Ectodermal cell (in vitro differentiated cells): Measurements from ENCODE around the gene PSMC1.

Experiments
- H3K27ac ChIP-seq: 2 replicates; pipeline ENCODE4 v1.7.0; 2013; ENCODE audit warnings: mild to moderate bottlenecking, low read depth, low read length; ENCODE audit not compliant: insufficient read depth, poor library complexity, severe bottlenecking
- H3K27me3 ChIP-seq: 2 replicates; pipeline ENCODE4 v1.7.0; 2013; ENCODE audit warnings: mild to moderate bottlenecking, low read length; ENCODE audit not compliant: insufficient read depth, control insufficient read depth, poor library complexity, severe bottlenecking
- H3K36me3 ChIP-seq: one replicate; pipeline ENCODE4 v1.7.0; 2013; ENCODE audit warnings: low read length; ENCODE audit not compliant: control insufficient read depth, insufficient read depth
- H3K4me1 ChIP-seq: one replicate; pipeline ENCODE4 v1.7.0; 2013; ENCODE audit warnings: low read length; ENCODE audit not compliant: control insufficient read depth, insufficient read depth
- H3K4me3 ChIP-seq: 2 replicates; pipeline ENCODE4 v1.7.0; 2013; ENCODE audit warnings: low read depth, low read length, control low read depth; ENCODE audit not compliant: insufficient read depth
- H3K9me3 ChIP-seq: 2 replicates; pipeline ENCODE4 v1.7.0; 2013; ENCODE audit warnings: mild to moderate bottlenecking, low read length, moderate library complexity; ENCODE audit not compliant: control insufficient read depth
- WGBS, 2 experiments: methylation state at CpG; one replicate each; pipeline ENCODE4 v1.1.7; 2013; ENCODE audit warnings: missing lambda C conversion rate in 2 of 2; 5-methylcytosine and 5-hydroxymethylcytosine counted together

The PSMC1 gene

GRCh38 chr14:90319634-90320541 lies 63.5 kb downstream of the PSMC1 start:
- H3K36me3 ChIP-seq: no peaks in the 10 kb centered on the region
- H3K27ac ChIP-seq: no peak overlapping the region
- WGBS, 2 experiments: 89% methylated on average over 3 to 6 of the region's 6 CpGs
- H3K4me3 ChIP-seq: no peak overlapping the region
- no peaks in the 10 kb centered on the region for H3K4me1 ChIP-seq
- no peaks in the 10 kb centered on the region for H3K9me3 ChIP-seq
- H3K27me3 ChIP-seq: no peaks in the 10 kb centered on the region

- no peaks in the 10 kb centered on the region for H3K27me3 ChIP-seq
- H3K4me1 ChIP-seq: no peaks in the 10 kb centered on the region
- H3K27ac ChIP-seq: no peak overlapping the region
- no peak overlapping the region for H3K4me3 ChIP-seq
- 83 to 86% methylated on average over 4 of the region's 4 CpGs for WGBS, 2 experiments
- H3K36me3 ChIP-seq: no peaks in the 10 kb centered on the region
- H3K9me3 ChIP-seq: no peaks in the 10 kb centered on the region
These were observed 65.5 kb downstream of the PSMC1 start for GRCh38 chr14:90321891-90322290.
